ENCODE results near the gene CPNE4. TPM values are rescaled to one million over a fixed set of nuclear protein-coding genes. Genes with fewer than 3 reads are reported as not detected.

Gene CPNE4
- total and polyA plus RNA-seq, 7 donors, result 0.03 to 0.04 TPM; not detected in 5

DNA sequence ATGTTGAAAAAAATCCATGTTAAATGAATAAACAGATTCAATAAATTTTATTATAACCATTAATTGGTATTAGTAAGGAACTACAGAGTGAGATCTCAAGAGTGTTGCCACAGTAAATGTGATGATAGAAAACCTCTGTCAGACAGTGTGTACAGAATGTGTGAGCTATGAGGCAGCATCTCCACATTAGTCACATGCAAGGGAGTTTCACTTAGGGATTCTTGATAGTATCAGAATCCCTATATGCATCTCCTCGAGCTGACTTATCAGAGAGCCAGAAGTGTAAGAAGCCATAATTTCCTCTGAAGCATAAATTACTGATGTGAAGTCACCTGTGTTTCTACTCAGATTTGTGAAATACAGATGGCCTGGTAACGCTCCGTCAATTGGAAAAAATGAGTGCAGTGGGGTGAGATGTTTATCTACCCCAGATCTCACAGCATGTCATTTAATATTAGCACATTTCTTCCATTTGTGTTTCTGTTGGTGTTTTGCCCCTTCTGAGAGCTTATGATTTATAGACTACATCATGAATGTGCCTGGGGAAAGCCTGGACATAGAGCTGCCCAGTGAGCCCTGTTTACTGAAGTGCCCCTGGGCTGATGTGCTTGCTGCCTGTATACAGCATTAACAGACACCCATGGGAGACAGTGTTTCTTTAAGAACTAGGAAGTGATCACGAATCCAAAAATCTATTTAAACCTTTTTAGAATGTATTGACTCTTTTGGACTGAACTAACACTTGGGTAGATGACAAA lies 262.4 kb downstream of the CPNE4 start:
- Histone ChIP-seq H3K27ac (no peak overlapping the region), H3K27me3 (ENCODE audit: insufficient read depth in 3 of 3, low read length in 2 of 3) (peaks cover 0 to 2% (median 0%) of the 10 kb centered on the region in 3 donors), H3K4me3 (no peak overlapping the region), H3K9me3 (no peaks in the 10 kb centered on the region), H3K36me3 (ENCODE audit: insufficient read depth in 1 of 2, low read depth in 1 of 2) (no peaks in the 10 kb centered on the region), H3K4me1 (no peaks in the 10 kb centered on the region)
- ATAC-seq (no peak), DNase-seq (no peak)
- WGBS, 3 donors, result 58 to 65% (median 61%) methylated on average over 4 of the region's 4 CpGs
- intact Hi-C loops (cut with DNase I), result no loop called here
- TF ChIP-seq, protein P1, sequence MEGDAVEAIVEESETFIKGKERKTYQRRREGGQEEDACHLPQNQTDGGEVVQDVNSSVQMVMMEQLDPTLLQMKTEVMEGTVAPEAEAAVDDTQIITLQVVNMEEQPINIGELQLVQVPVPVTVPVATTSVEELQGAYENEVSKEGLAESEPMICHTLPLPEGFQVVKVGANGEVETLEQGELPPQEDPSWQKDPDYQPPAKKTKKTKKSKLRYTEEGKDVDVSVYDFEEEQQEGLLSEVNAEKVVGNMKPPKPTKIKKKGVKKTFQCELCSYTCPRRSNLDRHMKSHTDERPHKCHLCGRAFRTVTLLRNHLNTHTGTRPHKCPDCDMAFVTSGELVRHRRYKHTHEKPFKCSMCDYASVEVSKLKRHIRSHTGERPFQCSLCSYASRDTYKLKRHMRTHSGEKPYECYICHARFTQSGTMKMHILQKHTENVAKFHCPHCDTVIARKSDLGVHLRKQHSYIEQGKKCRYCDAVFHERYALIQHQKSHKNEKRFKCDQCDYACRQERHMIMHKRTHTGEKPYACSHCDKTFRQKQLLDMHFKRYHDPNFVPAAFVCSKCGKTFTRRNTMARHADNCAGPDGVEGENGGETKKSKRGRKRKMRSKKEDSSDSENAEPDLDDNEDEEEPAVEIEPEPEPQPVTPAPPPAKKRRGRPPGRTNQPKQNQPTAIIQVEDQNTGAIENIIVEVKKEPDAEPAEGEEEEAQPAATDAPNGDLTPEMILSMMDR (IDR thresholded peaks at IDR 0.05), result no peak

DNA sequence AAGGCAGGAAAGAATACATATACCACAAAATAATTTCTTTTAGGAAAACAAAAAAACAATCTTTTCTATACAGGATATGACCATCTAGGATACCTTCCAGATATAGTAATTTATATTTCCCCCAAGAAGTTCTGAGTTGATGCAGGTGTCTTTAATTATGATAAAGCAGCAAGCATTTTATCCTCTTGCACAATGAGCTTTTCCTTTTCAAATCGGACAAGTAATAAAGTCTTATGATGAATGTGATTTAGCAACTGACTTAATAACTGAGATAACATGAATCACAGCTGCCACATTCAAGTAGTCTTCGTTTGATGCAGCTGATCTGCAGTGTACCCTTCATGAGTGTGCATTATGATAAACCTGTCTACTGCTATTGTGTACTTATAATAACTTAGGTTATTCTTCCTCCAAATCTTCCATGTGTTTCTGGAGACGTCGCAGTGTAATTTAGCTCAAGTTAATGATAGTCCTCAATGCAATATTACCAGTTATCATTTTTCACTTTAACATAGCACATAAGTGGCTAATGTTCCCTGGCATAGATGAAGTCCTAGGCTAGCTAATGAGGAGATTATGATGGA lies 271.7 kb downstream of the CPNE4 start:
- TF ChIP-seq, protein P1 (IDR thresholded peaks at IDR 0.05), result no peak
- intact Hi-C loops (cut with DNase I), result no loop called here
- no peak overlapping the region for H3K4me3 ChIP-seq
- no peaks in the 10 kb centered on the region for H3K9me3 ChIP-seq
- no peaks in the 10 kb centered on the region for H3K27me3 ChIP-seq (ENCODE audit: insufficient read depth in 3 of 3, low read length in 2 of 3)
- 51 to 57% (median 52%) methylated on average over 4 of the region's 4 CpGs for WGBS, 3 donors
- DNase-seq, result no peak
- H3K4me1 ChIP-seq, result no peaks in the 10 kb centered on the region
- ATAC-seq, result no peak
- H3K36me3 ChIP-seq (ENCODE audit: insufficient read depth in 1 of 2, low read depth in 1 of 2), result no peaks in the 10 kb centered on the region
- no peak overlapping the region for H3K27ac ChIP-seq

DNA sequence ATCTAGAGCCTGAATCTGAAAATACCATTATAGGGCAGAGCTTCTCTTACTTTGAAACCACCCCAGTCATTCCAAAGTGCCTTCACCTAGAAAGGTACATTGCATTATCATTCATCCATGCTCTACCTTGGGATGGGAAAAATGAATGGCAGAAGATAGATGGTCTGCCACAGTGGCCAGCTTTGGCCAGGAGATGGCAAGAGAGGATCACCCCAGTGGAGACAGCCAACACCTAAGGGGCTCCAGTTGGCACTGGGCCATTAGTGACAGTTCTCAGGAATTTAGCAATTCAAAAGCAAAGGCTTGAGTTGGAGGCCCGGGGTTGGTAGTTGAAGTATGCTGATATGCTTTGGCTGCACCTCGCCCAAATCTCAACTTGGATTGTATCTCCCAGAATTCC lies 278.4 kb downstream of the CPNE4 start:
- WGBS, 3 donors, result 81 to 85% (median 84%) methylated on average over 2 of the region's 2 CpGs
- ATAC-seq (no peak), DNase-seq (no peak)
- Histone ChIP-seq H3K9me3 (no peaks in the 10 kb centered on the region), H3K4me3 (no peak overlapping the region), H3K27ac (no peak overlapping the region), H3K4me1 (no peaks in the 10 kb centered on the region), H3K36me3 (ENCODE audit: insufficient read depth in 1 of 2, low read depth in 1 of 2) (no peaks in the 10 kb centered on the region), H3K27me3 (ENCODE audit: insufficient read depth in 3 of 3, low read length in 2 of 3) (no peaks in the 10 kb centered on the region)
- intact Hi-C loops (cut with DNase I), result no loop called here
- TF ChIP-seq, protein P1 (IDR thresholded peaks at IDR 0.05), result no peak

DNA sequence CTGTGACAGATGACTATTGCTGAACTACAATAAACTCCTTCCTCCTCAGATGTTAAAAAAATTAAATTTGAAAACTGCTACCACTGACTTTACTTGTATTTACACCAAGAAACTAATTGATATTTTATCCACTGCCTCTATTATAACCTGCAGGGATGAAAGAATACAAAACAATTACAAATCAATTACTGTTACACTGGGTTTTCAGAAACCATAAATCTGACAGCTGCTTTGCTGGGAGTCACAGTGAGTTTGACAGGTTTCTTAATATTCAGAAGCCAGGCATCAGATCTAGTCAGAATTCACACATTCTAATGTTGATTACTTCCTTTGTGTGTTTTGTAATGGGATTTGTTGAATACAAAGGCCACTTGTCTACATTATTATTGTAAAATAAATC lies 279.4 kb downstream of the CPNE4 start:
- intact Hi-C loops (cut with DNase I), result no loop called here
- TF ChIP-seq, protein P1 (IDR thresholded peaks at IDR 0.05), result no peak
- Histone ChIP-seq H3K9me3 (no peaks in the 10 kb centered on the region), H3K27ac (no peak overlapping the region), H3K4me3 (no peak overlapping the region), H3K36me3 (ENCODE audit: insufficient read depth in 1 of 2, low read depth in 1 of 2) (no peaks in the 10 kb centered on the region), H3K4me1 (no peaks in the 10 kb centered on the region), H3K27me3 (ENCODE audit: insufficient read depth in 3 of 3, low read length in 2 of 3) (no peaks in the 10 kb centered on the region)
- DNase-seq (no peak), ATAC-seq (no peak)
